Measurements from ENCODE around the gene TAS1R1.
"Not testable (repeated sequence)": the region's sequence is repeated elsewhere in the genome, so short reads cannot be mapped to it uniquely, and the experiment has no call there.

The TAS1R1 gene

DNA sequence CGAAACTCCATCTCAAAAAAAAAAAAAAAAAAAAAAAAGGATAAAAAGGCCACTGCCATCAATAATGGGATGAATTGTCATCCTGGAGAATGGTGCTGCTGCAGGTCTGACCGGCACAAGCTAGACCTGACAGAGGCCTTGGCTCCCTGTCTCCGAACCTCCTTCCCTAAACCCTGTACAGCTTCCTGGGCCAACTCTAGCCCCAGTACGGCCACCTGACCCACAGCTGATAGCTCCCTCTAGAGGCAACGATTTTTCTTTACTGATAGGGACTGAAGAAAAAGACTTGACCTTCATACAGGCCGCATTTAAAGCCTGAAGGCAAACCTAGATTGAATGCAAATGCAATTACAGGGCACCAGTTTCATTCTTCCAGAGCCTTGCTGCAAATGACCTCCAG, 31.5 kb upstream of the TAS1R1 start:
- no peak for DNase-seq

DNA sequence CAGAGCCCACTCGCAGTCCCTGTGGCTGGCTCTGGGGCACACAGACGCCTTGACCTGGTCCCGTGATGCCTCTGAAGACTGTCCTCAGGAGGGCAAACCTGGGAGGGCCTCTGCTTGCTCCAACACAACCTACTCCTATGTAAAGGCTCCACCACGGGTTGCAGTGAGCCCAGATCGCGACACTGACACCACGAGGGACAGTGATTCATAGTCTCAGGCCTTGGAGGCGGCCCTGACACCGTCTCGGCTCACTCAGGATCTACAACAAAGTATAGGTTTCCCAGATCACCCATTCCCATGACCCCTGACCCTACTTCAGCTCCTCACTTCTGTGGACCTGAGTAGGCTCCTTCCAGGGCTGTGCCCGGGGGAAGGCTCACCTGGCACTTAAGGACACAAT, 28.8 kb upstream of the TAS1R1 start:
- no peak for DNase-seq

DNA sequence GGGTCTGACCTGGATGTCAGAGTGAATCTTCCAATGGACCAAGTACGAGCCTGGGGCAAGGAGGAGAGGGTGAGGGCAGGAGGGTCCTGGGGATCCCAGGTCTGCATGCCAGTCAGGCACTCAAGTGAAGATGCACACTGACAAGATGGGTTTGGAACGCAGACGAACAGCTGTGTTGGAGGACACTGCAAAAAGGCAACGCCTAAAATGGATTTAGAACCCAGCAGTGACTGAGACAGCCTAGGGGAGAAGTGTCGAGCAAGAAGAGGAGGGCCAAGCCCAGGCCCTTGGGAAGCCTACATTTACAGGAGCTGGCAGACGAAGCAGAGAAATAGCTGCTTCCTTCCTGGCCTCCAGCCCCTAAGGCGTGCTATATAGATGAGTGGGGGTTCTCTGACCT, 26.6 kb upstream of the TAS1R1 start:
- no peak for DNase-seq

DNA sequence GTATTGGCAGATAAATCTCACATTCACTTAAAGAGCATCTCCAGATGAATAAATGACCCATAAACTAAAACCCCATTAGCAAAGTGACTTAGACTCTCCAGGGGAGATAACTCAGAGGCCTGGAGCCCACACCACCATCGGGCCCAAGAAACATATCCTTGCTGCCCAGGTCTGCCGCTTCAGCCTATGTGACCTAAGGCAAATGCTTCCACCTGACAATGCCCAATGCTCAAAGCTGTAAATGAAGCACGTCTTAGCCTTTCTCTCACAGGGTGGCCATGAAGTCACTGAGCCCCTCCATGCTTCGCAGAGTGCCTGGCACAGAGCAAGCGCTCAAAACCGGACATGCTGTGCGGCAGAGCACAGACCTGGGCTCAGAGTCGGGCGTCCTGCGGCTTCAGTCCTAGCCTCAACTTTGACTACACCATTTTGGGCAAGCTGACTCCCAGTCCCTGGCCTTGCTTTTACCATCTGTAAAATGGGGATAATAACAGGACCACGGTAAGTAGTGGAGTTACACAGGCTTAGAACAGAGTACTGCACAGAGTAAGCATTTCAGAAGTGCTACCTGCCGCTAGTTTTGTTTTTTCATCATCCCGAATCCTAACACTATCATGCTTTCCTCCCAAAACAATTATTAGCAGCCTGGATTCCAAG, 24.5 kb upstream of the TAS1R1 start:
- DNase-seq, result no peak

DNA sequence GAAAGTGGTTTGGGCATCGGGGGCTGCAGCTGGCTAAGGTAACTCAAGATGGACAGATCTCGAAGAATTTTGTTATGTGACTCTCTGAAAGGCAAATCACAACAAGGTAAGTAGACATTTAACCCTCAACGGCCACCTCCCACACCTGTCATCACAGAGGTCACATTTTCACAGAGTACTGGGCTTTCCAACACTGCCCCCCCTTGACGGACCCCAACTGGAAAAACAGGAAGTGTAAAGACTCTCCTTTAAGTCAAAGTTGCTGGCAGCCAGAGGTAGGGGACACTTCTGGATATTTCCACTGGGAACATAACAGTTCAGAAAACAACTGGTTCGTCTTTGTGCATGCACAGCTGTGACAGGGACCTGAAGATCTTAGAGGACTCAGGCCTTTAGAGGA, 23.1 kb upstream of the TAS1R1 start:
- DNase-seq, result no peak

DNA sequence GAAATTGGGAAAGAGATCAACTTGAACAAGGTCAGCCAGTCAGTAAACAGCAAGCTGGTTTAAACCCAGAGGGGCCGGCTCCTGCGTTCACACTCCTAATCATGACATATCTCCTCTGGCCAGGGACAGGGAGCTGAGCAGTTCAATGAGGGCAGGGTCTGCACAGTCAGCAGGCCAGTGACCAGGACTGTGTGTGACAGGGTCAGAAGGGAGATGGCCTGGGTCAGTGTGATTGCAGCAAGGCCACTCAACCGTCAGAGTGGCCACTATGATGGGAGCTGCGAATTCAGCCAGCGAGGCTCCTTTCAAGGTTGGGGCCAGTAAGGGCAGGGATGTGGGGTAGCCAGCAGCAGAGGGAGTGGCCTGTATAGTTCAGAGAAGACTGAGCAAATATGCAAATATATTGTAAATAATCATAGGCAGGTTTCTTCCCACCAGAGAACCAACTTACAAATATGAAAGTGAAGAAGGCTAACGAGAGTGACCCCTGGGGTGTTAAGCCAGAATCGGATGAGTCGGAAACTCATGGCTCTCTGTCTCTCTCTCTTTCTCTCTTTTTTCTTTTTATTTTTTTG, 20.8 kb upstream of the TAS1R1 start:
- no peak for DNase-seq

DNA sequence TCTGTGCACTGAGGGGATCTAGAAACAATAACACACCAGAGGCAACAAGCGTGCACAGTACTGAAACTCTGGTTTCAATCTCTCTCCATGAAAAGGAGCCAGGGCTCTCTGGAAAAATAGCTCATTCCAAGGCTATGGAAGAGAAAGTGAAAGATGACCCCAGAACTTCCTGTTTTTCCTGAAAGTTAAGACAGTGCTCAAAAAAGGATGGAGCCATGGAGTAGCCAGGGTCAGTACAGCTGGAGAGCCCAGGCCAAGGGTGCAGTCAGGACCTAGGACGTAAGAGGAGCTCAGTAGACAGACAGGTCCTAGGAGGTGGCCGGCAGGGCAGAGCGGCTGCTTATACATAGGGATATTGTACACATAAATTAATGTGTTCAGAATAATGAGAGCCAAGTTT, 19.9 kb upstream of the TAS1R1 start:
- DNase-seq, result no peak

DNA sequence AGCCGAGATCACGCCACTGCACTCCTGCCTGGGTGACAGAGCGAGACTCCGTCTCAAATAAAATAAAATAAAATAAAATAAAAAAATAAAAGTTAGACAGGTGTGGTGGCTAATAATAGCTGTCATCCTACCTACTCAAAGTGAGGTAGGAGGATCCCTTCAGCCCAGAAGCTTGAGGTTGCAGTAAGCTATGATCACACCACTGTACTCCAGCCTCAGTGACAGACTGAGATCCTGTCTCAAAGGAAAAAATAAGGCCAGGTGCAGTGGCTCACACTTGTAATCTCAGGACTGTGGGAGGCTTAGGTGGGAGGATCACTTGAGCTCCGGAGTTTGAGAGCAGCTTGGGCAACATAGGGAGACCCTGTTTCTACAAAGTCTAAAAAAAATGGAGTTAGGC, 18.8 kb upstream of the TAS1R1 start:
- no peak for DNase-seq

DNA sequence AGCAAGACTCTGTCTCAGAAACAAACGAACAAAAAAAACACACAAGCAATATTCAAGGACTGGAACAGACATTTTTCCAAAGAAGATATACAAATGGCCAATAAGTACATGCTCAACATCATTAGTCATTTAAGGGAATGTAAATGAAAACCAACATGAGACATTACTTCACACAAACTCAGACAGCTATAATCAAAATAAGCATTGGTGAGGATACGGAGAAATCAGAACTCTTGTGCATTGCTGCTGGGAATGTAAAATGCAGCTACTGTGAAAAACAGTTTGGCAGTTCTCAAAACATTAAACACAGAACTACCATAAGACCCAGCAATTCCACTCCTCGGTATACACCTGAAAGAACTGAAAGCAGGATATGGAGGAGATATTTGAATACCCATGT, 16.2 kb upstream of the TAS1R1 start:
- no peak for DNase-seq

DNA sequence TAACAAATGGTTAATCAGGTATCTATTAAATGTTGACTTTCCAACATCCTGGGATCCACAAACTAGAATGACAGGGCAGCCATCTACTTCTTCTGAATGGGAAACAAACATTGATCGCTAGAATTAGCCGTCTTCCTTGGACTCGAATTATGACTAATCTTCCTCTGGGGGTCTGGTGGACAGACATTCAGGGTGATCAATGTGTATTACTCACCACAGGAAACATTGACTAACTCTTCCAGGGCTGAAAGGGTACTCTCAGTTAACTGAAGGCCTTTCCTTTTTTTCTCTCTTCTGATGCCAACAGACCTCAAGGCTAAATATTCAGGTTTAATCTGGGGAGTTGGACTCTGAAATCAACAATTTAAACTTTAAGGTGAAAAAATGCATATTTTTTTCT, 10.3 kb upstream of the TAS1R1 start:
- no peak for DNase-seq

DNA sequence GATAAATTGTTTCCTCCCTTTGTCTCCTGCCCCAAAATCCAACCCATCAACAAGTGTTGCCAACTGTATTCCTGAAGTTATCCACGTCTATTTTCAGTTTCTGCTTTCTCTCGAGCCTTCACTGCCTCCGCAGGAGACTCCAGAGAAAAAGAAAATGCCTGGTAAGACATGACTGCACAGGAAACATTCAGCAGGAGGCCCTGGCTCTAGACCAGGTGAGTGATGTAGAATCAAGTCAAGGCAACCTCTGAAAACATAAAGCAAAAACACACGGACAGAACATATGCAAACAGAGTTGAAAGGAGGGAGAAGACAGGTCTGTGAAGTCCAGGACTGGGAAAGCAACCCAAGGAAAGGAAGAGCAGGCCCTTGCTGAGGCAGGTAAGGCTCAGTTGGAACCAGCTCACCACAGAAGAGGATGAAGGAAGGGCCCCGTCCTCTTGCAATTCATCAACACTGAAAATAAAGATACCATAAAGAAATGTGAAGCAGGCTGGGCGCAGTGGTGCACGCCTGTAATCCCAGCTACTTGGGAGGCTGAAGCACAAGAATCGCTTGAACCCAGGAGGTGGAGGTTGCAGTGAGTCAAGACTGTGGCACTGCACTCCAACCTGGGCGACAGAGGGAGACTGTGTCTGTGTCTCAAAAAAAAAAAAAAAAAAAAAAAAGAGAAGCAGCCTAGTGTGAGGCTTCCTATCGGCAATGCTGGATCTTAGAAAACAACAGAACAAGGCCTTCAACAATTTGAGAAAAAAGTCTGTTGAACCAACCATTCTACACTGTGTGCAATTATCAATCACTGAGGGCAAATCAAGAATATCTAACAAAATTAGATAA, 9.6 kb upstream of the TAS1R1 start:
- DNase-seq, result no peak

DNA sequence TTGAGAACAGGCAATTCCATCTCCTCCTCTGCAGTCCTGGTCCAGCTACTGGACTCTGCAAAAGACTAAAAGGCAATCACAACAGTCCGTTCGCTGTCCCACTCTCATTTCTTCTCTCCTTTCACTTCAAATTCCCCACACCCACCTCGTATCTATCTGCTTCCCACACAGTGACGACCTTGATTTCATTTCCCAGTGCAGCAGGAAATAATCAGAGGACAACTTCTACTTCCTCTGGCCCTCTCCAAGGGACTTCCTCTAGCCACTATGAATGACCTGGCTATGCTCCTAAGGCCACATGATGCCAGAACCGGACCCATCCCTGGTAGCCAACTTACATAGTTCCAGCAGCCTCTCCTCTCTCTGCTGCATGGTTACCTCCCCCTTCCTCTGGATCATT, 8.8 kb upstream of the TAS1R1 start:
- no peak for DNase-seq

DNA sequence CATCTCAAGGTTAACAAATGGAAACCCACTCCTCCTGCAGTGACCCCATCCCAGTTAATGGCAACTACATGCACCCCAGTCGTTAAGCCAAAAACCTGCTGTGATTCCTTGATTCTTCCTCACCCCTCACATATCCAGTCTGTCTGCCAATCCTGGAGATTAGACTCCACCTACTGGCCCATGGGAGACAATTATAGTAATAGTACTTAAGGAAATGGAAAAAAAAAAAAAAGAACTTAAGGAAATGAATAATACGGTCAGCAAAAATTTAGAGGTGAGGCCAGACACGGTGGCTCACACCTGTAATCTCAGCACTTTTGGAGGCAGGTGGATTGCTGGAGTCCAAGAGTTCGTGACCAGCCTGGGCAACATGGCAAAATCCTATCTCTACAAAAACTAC, 7.8 kb upstream of the TAS1R1 start:
- no peak for DNase-seq

DNA sequence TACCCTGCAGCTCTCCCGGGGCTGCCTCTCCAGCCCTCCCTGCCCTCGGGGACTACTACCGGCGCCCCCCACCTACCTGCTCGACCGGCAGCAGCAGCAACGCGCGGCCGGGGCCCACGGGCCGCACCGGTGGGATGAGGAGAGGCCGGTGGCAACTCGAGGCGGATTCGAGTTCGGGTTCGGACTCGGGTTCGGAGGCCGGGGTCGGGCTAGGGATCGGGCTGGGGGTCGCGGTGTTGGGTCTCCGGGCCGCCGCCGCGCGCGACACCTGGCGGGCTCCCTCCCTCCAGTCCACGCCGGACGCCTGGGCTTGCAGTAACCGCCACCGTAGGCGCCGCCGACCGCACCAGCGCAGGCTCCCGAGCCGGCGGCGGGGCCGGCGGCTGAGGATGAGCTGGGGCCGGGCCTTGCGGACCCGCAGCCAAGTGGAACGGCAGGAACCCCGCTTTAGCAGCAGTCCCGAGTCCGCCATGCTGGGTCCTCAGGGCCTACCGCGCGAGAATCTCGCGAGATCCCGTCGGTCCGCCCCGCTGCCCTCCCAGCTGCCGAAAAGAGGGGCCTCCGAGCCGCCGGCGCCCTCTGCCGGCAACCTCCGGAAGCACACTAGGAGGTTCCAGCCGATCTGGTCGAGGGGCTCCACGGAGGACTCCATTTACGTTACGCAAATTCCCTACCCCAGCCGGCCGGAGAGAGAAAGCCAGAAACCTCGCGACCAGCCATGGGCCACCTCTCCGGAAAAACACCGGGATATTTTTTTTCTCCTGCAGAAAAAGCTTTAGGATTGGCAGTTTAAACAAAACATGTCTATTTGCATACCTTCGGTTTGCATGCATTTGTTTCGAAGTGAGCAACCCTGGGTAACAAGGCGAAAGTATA, 838 bp upstream of the TAS1R1 start, which contains the start of gene NOL9:
NOL9 (minus strand) TSS at position 483 of the 876 bp plus-strand sequence; CDS start at position 472, 11 bp downstream.
- peak; percentile 96 for DNase-seq

DNA sequence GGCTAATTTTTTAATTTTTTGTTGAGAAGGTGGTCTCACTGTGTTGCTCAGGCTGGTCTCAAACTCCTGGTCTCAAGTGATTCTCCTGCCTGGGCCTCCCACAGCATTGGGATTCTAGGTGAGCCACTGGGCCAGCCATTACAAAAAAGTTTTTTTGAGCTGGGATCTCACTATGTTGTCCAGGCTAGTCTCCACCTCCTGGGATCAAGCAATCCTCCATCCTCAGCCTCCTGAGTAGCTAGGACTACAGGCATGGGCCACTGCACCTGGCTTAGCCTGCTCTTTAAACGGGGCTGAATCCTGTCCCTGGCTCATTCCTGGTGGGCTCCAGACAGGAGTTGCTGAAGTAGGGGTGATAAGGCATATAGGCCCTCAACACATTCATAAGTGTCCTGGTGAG, 2.5 kb downstream of the TAS1R1 start:
- DNase-seq, result no peak

DNA sequence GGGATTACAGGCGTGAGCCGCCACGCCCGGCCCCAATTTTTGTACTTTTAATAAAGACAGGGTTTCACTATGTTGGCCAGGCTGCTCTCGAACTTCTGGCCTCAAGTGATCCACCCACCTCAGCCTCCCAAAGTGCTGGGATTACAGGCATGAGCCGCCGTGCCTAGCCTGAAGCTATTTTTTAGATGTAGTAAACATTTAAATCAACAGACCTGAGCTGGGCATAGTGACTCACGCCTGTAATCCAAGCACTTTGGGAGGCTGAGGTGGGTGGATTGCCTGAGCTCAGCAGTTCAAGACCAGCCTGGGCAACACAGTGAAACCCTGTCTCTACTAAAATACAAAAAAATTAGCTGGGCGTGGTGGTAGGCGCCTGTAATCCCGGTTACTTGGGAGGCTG, 4.1 kb downstream of the TAS1R1 start:
- not testable (repeated sequence) for DNase-seq

DNA sequence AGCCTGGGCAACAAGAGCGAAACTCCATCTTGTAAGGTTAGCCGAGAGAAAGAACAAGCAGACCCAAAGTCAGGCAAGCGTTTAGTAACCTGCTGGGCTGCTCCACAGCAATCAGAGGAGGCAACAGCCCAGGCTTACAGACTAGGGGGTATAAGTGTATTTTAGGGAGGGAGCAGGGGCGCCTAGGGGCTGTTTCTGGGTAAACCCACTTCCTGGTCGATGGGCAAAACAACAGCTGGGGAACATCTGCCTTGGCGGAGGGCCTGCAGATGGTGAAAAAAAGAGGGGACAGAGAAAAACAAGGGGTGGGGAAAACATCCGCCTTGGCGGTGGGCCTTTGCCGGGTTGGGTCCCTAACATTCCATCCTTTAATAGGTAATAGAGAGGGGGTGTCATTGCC, 5.2 kb downstream of the TAS1R1 start:
- no peak for DNase-seq

DNA sequence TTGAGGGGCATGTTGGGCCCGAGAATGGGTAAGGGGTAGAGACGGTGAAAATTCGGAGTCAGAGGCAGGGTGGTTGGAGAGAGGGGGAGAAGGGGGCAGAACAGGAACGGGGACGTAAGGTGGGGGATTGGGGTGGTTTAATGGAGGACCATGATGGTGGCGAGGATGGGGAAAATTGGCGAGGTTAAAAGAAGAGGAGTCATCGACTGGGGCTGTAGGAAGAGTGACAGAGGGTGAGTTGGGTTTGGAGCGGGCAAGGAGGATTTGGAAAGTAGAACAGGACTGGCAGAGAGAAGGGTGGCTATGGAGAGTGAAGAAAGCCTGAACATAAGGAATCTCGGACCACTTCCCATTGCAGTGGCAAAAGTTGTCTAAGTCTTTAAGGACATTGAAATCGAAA, 13.9 kb downstream of the TAS1R1 start:
- no peak for DNase-seq

DNA sequence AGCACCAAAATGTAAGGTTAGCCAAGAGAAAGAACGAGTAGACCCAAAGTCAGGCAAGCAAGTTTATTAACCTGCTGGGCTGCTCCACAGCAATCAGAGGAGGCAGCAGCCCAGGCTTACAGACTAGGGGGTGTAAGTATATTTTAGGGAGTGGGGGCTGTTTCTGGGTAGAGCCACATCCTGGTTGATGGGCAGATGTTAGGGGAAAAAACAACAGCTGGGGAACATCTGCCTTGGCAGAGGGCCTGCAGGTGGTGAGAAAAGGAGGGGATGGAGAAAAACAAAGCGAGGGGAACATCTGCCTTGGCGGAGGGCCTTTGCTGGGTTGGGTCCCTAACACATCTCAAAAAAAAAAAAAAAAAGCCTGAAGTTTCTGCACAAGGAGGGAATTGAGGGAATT, 15.0 kb downstream of the TAS1R1 start:
- no peak for DNase-seq

DNA sequence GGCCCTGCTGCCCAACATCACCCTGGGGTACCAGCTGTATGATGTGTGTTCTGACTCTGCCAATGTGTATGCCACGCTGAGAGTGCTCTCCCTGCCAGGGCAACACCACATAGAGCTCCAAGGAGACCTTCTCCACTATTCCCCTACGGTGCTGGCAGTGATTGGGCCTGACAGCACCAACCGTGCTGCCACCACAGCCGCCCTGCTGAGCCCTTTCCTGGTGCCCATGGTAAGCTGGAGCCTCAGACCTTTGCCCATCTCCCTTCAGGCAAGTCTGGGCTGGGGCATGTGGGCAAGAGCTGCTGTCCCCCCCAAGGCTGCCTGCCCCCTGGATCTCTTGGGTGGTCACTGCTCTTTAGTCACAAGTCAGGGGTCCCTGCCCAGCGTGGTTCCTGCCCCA, 15.9 kb downstream of the TAS1R1 start:
- no peak for DNase-seq

DNA sequence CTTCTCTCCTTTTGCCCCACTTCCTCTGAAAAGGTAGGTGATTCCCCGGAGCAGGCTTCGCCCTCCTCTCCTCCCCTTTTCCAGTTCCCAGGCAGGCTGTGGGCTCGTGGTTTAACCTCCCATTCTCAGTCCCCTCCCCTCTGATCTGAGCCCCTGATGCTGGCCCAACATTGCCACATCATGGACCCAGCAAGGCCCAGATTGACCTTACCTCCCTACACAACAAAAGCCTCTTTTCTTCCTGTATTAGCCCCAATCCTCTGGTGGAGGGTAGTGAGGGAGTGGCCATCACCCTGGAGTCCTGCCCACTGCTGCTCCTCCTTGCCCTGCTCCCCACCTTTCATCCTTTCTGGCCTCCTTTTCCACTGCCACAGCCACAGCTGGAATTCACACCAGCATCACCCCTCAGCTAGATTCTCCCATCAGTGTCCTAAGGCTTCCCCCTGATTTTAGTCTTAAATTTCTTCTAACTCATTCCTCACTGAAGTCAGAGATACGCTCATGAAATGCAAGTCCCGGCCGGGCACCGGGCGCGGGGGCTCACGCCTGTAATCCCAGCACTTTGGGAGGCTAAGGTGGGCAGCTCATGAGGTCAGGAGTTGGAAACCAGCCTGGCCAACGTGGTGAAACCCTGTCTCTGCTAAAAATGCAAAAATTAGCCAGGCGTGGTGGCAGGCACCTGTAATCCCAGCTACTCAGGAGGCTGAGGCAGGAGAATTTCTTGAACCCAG, 17.7 kb downstream of the TAS1R1 start:
- DNase-seq, result no peak

DNA sequence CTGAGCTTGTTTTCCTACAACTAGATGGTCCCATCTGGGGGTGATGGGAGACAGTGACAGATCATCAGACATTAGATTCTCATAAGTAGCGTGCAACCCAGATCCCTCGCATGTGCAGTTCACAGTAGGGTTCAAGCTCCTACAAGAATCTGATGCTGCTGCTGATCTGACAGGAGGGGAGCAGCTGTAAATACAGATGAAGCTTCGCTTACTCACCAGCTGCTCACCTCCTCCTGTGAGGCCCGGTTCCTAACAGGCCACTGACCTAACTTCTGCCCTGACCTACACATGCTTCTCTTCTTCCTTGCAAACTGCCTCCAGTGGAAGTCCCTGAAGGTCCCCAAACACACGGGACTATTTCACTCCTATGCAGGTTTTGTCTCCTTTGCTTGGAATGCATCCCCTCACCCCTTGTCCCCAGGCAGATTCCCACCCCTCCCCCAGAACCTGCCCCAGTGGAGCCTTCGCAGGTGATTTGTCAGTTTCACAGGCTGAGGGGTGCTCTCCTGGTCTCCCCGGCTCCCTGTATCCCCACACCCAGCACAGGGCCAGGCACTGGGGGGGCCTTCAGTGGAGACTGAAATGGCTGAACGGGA, 19.0 kb downstream of the TAS1R1 start:
- DNase-seq, result no peak

All from activated CD4-positive, alpha-beta T cell treated with anti-CD3 and anti-CD28 coated beads for 48 hours (primary cell).